ENCODE data around the gene TIMM10B.
"Not testable (repeated sequence)": the region's sequence is repeated elsewhere in the genome, so short reads cannot be mapped to it uniquely, and the experiment has no call there.

Gene TIMM10B

GRCh38 chr11:6504166-6504565, 22.9 kb downstream of the TIMM10B start:
- Histone ChIP-seq H3K36me3 (ENCODE audit: insufficient read depth, insufficient read length, low read length) (peaks cover 40% of the 10 kb centered on the region), H3K9ac (ENCODE audit: insufficient read length, low read depth) (no peak overlapping the region), H3K4me3 (ENCODE audit: insufficient read length, low read depth) (no peak overlapping the region), H3K4me1 (ENCODE audit: insufficient read depth, insufficient read length) (no peaks in the 10 kb centered on the region), H3K9me3 (ENCODE audit: insufficient read depth, low read length) (no peaks in the 10 kb centered on the region), H3K27me3 (ENCODE audit: insufficient read depth, insufficient read length) (no peaks in the 10 kb centered on the region)
- no peak for DNase-seq (ENCODE audit: low read depth, low spot score)
- no peak for TF ChIP-seq SUZ12 (IDR thresholded peaks at IDR 0.05; ENCODE audit: extremely low read depth, insufficient read depth, insufficient read length)
- TF ChIP-seq YY1 (IDR thresholded peaks at IDR 0.05; ENCODE audit: insufficient read depth, insufficient read length), result no peak
- no peak for TF ChIP-seq ZNF274 (IDR thresholded peaks at IDR 0.05; ENCODE audit: low read depth, low read length)

GRCh38 chr11:6505577-6506240, 24.4 kb downstream of the TIMM10B start:
- Histone ChIP-seq H3K9me3 (ENCODE audit: insufficient read depth, low read length) (no peaks in the 10 kb centered on the region), H3K4me3 (ENCODE audit: insufficient read length, low read depth) (no peak overlapping the region), H3K27me3 (ENCODE audit: insufficient read depth, insufficient read length) (no peaks in the 10 kb centered on the region), H3K4me1 (ENCODE audit: insufficient read depth, insufficient read length) (no peaks in the 10 kb centered on the region), H3K9ac (ENCODE audit: insufficient read length, low read depth) (no peak overlapping the region), H3K36me3 (ENCODE audit: insufficient read depth, insufficient read length, low read length) (peaks cover 40% of the 10 kb centered on the region)
- peak; percentile 15 for DNase-seq (ENCODE audit: low read depth, low spot score)
- no peak for TF ChIP-seq ZNF274 (IDR thresholded peaks at IDR 0.05; ENCODE audit: low read depth, low read length)
- TF ChIP-seq SUZ12 (IDR thresholded peaks at IDR 0.05; ENCODE audit: extremely low read depth, insufficient read depth, insufficient read length), result no peak
- TF ChIP-seq YY1 (IDR thresholded peaks at IDR 0.05; ENCODE audit: insufficient read depth, insufficient read length), result no peak

GRCh38 chr11:6516865-6517264, 35.6 kb downstream of the TIMM10B start:
- no peak for DNase-seq (ENCODE audit: low read depth, low spot score)
- TF ChIP-seq YY1 (IDR thresholded peaks at IDR 0.05; ENCODE audit: insufficient read depth, insufficient read length), result no peak
- TF ChIP-seq SUZ12 (IDR thresholded peaks at IDR 0.05; ENCODE audit: extremely low read depth, insufficient read depth, insufficient read length), result no peak
- TF ChIP-seq ZNF274 (IDR thresholded peaks at IDR 0.05; ENCODE audit: low read depth, low read length), result no peak
- Histone ChIP-seq H3K27me3 (ENCODE audit: insufficient read depth, insufficient read length) (no peaks in the 10 kb centered on the region), H3K9ac (ENCODE audit: insufficient read length, low read depth) (no peak overlapping the region), H3K36me3 (ENCODE audit: insufficient read depth, insufficient read length, low read length) (peaks cover 27% of the 10 kb centered on the region), H3K4me3 (ENCODE audit: insufficient read length, low read depth) (no peak overlapping the region), H3K4me1 (ENCODE audit: insufficient read depth, insufficient read length) (no peaks in the 10 kb centered on the region), H3K9me3 (ENCODE audit: insufficient read depth, low read length) (peaks cover 4% of the 10 kb centered on the region; the same call in 1 of the 2 replicates)

GRCh38 chr11:6520265-6520664, 39.0 kb downstream of the TIMM10B start:
- TF ChIP-seq ZNF274 (IDR thresholded peaks at IDR 0.05; ENCODE audit: low read depth, low read length) (no peak), YY1 (IDR thresholded peaks at IDR 0.05; ENCODE audit: insufficient read depth, insufficient read length) (no peak), SUZ12 (IDR thresholded peaks at IDR 0.05; ENCODE audit: extremely low read depth, insufficient read depth, insufficient read length) (no peak)
- H3K27me3 ChIP-seq (ENCODE audit: insufficient read depth, insufficient read length), result no peaks in the 10 kb centered on the region
- H3K4me3 ChIP-seq (ENCODE audit: insufficient read length, low read depth), result no peak overlapping the region
- peaks cover 17% of the 10 kb centered on the region for H3K36me3 ChIP-seq (ENCODE audit: insufficient read depth, insufficient read length, low read length)
- H3K4me1 ChIP-seq (ENCODE audit: insufficient read depth, insufficient read length), result no peaks in the 10 kb centered on the region
- H3K9me3 ChIP-seq (ENCODE audit: insufficient read depth, low read length), result no peaks in the 10 kb centered on the region
- H3K9ac ChIP-seq (ENCODE audit: insufficient read length, low read depth), result no peak overlapping the region
- DNase-seq (ENCODE audit: low read depth, low spot score), result no peak

GRCh38 chr11:6521946-6522345, 40.6 kb downstream of the TIMM10B start:
- H3K36me3 ChIP-seq (ENCODE audit: insufficient read depth, insufficient read length, low read length), result peaks cover 16% of the 10 kb centered on the region
- not testable (repeated sequence) for DNase-seq (ENCODE audit: low read depth, low spot score)

GRCh38 chr11:6523253-6523652, 42.0 kb downstream of the TIMM10B start:
- no peak for DNase-seq (ENCODE audit: low read depth, low spot score)
- H3K9ac ChIP-seq (ENCODE audit: insufficient read length, low read depth), result no peak overlapping the region
- no peak for TF ChIP-seq ZNF274 (IDR thresholded peaks at IDR 0.05; ENCODE audit: low read depth, low read length)
- no peak for TF ChIP-seq YY1 (IDR thresholded peaks at IDR 0.05; ENCODE audit: insufficient read depth, insufficient read length)
- TF ChIP-seq SUZ12 (IDR thresholded peaks at IDR 0.05; ENCODE audit: extremely low read depth, insufficient read depth, insufficient read length), result no peak

More at GRCh38 chr11:6521946-6522345, 40.6 kb downstream of the TIMM10B start:
- not testable (repeated sequence) for H3K4me3 ChIP-seq (ENCODE audit: insufficient read length, low read depth); H3K27me3 ChIP-seq (ENCODE audit: insufficient read depth, insufficient read length); H3K9ac ChIP-seq (ENCODE audit: insufficient read length, low read depth); H3K9me3 ChIP-seq (ENCODE audit: insufficient read depth, low read length); H3K4me1 ChIP-seq (ENCODE audit: insufficient read depth, insufficient read length)

GRCh38 chr11:6526411-6527135, 45.3 kb downstream of the TIMM10B start:
- H3K4me3 ChIP-seq (ENCODE audit: insufficient read length, low read depth), result no peak overlapping the region
- DNase-seq (ENCODE audit: low read depth, low spot score), result no peak
- H3K9me3 ChIP-seq (ENCODE audit: insufficient read depth, low read length), result no peaks in the 10 kb centered on the region
- H3K9ac ChIP-seq (ENCODE audit: insufficient read length, low read depth), result no peak overlapping the region
- no peaks in the 10 kb centered on the region for H3K27me3 ChIP-seq (ENCODE audit: insufficient read depth, insufficient read length)
- H3K4me1 ChIP-seq (ENCODE audit: insufficient read depth, insufficient read length), result no peaks in the 10 kb centered on the region
- TF ChIP-seq YY1 (IDR thresholded peaks at IDR 0.05; ENCODE audit: insufficient read depth, insufficient read length) (no peak), SUZ12 (IDR thresholded peaks at IDR 0.05; ENCODE audit: extremely low read depth, insufficient read depth, insufficient read length) (no peak), ZNF274 (IDR thresholded peaks at IDR 0.05; ENCODE audit: low read depth, low read length) (no peak)
- H3K36me3 ChIP-seq (ENCODE audit: insufficient read depth, insufficient read length, low read length), result peaks cover 12% of the 10 kb centered on the region

More at GRCh38 chr11:6523253-6523652, 42.0 kb downstream of the TIMM10B start:
- Histone ChIP-seq H3K4me3 (ENCODE audit: insufficient read length, low read depth) (no peak overlapping the region), H3K4me1 (ENCODE audit: insufficient read depth, insufficient read length) (no peaks in the 10 kb centered on the region), H3K36me3 (ENCODE audit: insufficient read depth, insufficient read length, low read length) (peaks cover 18% of the 10 kb centered on the region), H3K9me3 (ENCODE audit: insufficient read depth, low read length) (no peaks in the 10 kb centered on the region), H3K27me3 (ENCODE audit: insufficient read depth, insufficient read length) (no peaks in the 10 kb centered on the region)

Measured in NT2/D1 (cell line).